ENCODE measurements around the gene PIGN. TPM values are rescaled to one million over a fixed set of nuclear protein-coding genes. Genes with fewer than 3 reads are reported as not detected.
"Not testable (repeated sequence)": the region's sequence is repeated elsewhere in the genome, so short reads cannot be mapped to it uniquely, and the experiment has no call there.

Gene PIGN
- total RNA-seq, 1 experiment from 2014 or later = 22.4 TPM

DNA sequence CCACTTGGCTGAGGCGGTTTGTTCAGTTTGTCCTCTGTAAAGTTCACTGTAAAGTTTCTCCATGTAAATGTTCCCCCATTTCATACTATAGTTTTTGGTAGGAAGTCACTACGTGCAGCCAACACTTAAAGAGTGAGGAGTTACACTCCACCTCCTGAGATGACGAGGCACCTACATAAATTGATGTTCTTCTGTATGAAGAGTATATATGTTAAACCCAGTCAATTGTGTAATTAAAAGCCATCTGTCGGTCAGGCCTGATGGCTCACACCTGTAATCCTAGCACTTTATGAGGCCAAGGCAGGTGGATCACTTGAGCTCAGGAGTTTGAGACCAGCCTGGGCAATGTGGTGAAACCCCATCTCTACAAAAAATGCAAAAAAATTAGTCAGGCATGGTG lies 7.6 kb downstream of the PIGN start:
- no peak for DNase-seq (ENCODE audit: low read depth)

DNA sequence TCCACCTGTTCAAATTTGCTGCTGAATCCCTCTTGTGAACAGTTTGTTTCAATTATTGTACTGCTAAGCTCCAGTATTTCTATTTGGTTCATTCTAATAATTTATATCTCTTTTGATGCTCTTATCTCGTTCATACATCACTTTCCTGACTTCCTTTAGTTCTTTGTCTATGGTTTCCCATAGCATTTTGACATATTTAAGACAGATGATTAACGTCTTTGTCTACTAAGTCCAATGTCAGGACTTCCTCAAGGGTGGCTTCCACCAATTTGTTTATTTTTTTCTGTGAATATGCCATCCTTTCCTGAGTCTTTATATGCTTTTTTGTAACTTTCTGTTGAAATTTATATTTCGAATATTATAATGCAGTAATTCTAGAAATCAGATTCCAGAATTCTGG lies 9.6 kb downstream of the PIGN start:
- DNase-seq (ENCODE audit: low read depth) = no peak

DNA sequence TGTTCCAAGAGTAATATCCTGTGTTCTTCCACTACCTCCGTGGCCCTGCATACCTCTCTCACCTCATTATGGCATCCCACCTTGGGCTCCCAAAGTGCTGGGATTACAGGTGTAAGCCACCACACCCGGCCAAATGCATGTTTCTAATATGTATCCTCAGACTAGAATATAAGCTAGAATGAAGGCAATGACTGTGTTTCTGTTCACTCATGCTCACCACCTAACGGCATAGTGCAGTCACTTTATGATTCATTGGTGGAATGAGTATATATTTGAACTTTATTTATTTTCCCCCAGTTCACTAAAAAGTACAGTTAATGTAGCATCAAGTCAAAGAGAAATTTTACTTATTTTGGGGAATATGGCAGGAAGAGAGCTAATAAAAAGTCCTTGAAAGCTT lies 11.3 kb downstream of the PIGN start:
- no peak for DNase-seq (ENCODE audit: low read depth)

DNA sequence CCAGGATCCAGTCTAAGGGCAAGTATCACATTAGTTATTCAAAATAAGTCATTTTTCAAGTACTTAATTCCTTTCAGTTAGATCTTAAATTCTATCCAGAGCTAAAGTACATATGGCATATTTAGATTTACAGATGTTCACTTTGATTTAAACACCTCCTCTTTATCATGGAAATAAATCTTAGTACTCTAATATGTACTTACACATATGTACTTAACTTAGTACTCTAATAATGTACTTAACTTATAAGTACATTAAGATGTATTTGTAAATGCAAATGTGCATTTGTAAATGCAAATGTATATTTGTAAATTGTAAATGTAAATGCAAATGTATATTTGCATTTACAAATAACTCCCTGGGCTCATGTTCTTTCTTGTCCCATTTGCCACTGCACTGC lies 14.6 kb downstream of the PIGN start:
- DNase-seq (ENCODE audit: low read depth) = no peak

DNA sequence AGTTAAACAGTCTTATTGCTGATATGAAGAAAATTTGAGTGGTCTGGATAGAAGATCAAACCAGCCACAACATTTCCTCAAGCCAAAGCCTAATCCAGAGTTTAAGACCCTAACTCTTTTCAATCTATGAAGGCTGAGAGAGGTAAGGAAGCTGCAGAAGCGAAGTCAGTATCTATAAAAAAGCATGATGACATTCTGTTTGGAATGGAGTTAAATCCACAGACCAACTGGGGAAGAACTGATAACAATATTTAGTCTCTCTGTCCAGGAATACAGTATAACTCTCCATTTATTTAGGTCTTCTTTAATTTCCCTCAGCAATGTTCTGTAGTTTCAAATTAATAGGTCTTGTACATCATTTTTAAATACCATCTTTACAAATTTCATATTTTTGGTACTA lies 16.0 kb downstream of the PIGN start:
- no peak for DNase-seq (ENCODE audit: low read depth)

DNA sequence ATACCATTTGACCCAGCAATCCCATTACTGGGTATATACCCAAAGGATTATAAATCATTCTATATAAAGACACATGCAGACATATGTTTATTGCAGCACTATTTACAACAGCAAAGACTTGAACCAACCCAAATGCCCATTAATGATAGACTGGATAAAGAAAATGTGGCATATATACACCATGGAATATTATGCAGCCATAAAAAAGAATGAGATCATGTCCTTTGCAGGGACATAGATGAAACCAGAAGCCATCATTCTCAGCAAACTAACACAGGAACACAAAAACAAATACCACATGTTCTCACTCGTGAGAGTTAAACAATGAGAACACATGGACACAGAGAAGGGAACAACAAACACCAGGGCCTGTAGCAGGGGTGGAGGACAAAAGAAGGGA lies 20.3 kb downstream of the PIGN start:
- DNase-seq (ENCODE audit: low read depth) = not testable (repeated sequence)

DNA sequence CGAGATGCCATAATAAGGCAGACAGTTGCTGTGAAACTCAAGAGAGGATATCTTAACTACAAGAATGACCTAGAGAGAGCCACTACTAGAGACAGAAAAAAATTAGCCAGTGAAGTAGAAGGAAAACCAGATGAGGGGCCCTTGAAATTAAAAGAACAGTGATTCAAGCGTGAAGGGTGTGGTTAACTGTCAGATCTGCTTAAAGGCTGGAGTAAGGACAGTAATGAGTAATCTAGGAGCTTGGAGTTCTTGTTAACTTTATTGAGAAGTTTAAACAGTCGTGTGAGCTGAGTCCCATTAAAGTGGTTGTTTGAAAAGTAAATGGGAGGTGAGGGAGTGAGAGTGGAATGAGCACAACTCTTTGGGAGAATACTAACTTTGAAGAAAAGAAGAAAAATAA lies 21.3 kb downstream of the PIGN start:
- no peak for DNase-seq (ENCODE audit: low read depth)

DNA sequence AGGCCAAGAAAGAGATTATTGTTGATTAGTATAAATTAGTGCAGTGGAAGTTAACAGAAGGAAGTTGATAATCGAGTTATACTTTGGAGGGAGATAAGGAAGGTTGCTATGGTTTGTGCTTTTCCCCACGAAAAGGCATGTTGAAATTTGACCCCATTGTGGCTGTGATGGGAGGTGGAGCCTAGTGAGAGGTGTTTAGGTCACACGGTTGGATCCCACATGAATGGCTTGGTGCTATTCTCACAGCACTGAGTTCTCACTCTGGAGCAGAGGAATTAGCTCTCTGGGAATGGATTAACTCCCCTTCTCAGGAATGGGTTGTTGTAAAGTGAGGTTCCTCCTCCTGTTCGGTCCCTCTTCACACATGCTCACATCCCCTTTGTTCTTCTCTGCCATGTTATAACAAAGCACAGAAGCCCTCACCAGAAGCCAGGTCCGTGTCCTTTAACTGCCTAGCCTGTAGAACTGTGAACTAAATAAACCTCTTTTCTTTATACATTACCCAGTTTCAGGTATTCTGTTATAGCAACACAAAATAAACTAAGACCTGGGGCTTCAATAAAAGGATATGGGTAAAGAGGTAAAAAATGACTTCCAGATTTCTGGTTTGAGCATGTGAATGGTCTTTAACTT lies 21.9 kb downstream of the PIGN start:
- no peak for DNase-seq (ENCODE audit: low read depth)

DNA sequence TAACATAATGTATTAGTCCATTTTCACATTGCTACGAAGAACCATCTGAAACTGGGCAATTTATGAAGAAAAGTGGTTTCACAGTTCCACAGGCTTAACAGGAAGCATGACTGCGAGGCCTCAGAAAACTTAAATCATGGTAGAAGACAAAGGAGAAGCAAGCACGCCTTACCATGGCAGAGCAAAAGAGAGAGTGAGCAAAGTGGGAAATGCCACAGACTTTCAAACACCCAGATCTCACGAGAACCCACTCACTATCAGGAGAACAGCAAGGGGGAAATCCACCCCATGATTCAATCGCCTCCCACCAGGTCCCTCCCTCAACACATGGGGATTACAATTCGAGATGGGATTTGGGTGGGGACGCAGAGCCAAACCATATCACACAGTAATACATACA lies 22.5 kb downstream of the PIGN start:
- DNase-seq (ENCODE audit: low read depth) = no peak

DNA sequence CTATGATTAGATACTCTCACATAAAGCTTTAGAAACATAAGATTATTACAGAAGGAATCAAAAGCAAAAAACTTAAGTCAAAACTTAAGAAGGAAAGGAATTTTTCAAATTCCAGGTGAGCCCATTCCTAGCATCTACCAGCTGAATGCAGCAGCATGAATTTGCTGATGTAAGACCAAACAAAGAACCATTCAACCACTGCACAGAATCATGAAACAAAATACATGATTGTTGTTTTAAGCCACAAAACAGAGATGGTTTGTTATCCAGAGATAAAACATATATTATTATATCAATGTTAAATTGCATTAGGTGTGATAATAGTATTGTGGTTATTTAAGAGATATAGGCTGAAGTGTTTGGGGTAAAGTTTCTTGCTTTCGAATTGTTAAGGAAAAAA lies 29.0 kb downstream of the PIGN start:
- no peak for DNase-seq (ENCODE audit: low read depth)

DNA sequence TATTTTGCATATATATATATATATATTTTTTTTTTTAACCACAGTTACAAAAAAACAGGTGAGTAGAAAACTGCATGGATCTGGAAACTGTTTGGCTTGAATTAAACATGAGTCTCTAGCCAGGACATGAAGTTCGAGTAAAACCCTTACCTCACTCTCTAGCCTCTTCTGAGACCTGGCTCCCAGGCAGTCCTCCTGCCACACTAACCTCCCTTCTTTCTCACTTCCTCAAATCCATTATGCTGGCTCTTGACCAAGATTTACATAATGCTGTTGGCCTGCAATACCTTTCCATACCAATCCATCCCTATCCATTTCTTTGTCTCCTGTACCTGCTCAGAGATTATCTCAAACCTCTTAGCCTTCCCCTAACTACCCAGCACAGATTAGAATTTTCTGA lies 34.0 kb downstream of the PIGN start:
- no peak for DNase-seq (ENCODE audit: low read depth)

DNA sequence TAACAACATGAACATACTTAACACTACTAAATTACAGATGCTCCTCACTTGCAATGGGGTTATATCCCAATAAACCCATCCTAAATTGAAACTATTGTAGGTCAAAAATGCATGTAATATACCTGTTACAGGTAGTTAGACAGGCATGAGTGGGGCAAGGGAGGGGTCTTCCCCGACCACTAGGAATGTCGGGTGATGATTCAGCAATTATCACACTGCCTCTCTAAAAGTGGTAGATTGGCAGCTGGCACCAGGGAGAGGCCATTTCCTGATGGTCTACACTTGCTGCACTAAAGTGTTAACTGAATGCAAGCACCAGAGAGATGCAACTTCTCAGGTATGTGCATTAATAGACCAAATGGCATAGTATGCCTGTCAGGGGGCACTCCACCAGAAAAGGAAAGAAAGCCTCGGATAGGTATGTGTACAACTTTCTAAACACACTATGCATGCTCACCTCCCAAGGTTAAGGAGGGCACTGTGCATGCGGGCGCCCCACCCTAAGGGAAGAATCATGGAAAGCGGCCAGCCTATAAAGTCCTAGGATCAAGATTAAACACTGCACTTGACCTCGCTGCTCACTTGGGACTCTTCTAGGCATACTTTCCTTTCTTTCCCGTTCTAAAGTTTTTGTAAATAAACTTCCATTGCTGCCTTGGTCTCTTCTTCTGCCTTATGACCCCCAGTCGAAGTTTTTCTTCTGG lies 35.6 kb downstream of the PIGN start:
- no peak for DNase-seq (ENCODE audit: low read depth)

DNA sequence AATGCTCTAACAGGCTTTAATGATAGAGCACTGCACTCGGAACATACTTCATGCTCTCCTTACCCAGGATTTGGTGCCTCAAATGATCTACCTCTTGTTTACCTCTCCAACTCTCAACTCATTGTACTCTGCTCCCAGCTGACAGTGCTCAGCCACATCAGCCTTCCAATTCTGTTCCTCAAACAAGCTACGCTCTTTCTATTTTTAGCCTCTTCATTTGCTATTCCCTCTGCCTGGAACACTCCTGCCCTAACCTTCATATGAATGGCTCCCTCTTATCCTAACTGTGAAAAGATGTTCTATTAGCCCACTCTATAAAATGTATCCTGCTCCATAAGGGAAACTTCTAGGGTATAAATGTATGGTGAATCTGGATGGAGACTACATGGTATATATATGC lies 42.5 kb downstream of the PIGN start:
- DNase-seq (ENCODE audit: low read depth) = no peak

DNA sequence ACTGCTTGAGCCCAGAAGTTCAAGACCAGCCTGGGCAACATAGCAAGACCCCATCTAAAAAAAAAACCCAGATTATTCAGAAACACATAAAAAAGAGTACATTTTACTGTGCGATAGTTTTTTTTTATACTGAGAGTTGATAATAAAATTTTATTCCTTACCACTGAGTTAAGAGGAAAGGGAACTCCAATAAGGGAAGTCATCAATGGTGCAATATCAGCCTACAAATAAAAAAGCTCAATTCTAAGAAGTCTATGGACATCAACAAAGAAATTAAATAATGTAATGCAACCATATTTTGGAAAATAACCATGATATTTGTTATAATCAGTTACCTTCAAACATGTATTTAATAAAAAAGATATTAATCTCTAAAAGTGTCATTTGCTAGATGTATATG lies 46.6 kb downstream of the PIGN start:
- DNase-seq (ENCODE audit: low read depth) = no peak

DNA sequence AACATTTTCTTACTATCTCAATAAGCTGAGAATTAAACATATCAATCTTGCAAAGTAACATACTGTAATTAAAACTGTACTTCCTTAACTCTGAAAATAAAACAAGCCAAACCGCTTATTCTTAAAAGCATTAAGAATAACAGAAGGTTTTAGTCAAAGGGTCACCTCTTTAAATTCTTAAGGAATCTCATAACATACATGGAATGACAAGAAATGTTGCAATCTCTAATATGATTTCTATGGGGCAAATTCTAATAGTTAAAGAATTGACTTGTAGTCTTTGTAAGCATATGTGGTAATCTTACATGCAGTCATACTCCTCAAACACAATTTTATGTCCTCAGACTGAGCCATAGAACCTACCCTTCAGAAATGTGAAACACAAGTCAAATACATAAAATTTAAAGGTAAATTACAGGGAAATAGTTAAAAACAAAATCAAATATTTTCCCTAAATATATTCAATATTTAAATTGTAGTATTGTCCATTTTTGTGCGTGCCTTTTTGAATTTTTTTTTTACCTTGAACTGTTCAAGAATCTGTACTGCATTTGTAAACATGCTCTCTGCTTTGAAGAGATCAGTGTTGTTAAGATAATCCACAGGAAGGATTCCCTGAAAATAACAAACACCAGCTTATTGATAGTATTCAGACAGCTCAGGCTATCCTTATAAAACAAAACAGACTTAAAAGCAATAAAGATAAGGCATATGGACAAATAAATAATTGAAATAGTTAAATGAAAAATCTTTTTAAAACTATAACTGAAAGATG lies 48.2 kb downstream of the PIGN start:
- DNase-seq (ENCODE audit: low read depth) = no peak

DNA sequence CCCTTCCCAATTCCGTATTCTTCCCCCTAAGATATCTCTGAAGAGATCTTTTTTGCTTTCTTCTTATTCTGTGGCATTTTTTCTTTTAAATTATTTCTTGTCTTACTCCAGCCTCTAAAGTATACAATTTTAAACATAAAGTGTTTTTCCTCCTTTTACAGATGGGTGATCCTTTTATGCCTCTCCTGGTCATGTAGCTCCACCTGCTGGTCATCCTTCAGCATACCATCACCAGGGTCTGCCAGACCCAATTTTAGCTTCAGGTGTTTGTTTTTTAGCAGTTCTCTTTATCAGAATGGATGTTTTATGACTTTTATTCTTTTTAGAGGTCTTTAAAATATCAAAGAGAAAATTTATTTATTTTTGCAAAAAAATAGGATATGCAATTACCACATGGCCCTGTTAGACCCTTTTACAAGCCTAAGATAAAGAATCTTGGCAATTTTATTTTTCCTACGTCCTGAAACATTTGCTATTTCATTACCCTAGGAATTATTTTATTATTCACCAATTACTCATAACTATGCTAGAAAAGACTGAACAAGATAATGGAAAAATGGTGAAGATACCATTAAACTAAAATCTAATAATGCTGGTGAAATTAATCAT lies 55.5 kb downstream of the PIGN start:
- peak; percentile 58 for DNase-seq (ENCODE audit: low read depth)

DNA sequence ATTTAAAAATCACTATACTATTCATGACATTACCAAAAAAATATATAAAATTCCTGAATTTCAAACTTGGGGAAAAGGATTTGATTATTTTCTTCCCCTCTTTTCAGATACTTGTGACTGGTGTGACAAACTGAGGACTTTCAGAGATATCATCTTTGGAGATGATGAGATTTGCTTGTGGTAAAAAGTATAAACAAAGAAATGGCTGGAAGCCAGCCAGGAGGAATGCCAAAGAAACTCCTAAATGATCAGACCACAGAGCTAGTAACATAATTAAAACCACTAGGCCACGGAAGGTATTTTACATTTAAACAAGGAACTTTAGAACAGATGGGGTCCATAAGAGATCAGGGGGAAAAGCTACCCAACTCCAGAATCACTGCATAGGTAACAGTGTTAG lies 58.7 kb downstream of the PIGN start:
- DNase-seq (ENCODE audit: low read depth) = peak; percentile 40

DNA sequence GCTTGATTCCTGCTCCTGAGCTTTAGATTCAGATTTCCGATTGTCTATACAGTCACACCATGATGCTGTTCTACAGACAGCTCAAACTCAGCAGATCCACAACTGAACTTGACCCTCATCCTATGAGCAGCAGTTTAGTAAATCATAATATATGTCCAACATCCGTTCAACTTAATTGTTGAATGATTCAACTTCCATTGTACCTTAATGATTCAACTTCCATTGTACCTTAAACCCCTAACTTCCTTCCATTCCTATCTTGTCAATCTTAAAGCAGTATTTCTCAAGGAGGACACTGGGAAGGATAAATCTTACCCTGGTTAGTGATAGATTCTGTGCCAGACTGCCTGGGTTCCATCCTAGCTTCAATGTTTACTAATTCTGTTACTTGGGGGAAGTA lies 60.1 kb downstream of the PIGN start:
- DNase-seq (ENCODE audit: low read depth) = no peak

DNA sequence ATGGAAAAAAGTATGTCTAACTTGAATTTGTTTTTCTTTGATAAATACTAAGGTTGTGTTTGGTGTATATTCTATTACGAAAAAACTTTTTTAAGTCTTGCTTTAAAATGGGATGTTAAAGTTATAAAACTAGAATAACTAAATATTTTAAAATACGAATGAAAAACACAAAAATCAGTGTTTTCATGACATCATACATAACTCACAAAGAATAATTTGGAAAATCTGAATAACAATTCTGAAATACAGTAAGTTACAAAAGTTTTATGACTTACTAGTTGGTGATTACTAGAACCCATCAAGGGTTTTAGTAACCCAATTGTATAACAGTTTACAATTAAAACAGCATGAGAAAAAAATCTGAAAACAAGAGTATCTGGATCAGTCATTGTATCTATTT lies 61.2 kb downstream of the PIGN start:
- DNase-seq (ENCODE audit: low read depth) = no peak

DNA sequence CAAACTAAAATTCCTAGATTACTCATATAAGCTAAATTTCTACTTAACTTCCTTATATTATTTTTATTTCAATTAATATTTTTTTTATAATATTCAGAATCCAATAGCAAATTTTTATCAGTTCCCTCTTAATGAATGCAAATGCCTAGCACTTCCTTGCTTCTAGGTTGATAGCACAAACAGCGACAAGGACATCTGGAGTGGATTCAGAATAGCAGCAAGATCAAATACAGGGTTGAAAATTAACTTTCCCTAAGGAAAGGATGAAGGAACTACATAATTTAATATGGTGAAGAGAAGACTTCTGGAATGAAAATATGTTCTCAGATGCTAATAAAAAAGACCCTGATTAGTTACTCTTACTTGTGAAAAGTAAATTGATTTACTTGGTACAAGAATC lies 64.5 kb downstream of the PIGN start:
- DNase-seq (ENCODE audit: low read depth) = no peak

DNA sequence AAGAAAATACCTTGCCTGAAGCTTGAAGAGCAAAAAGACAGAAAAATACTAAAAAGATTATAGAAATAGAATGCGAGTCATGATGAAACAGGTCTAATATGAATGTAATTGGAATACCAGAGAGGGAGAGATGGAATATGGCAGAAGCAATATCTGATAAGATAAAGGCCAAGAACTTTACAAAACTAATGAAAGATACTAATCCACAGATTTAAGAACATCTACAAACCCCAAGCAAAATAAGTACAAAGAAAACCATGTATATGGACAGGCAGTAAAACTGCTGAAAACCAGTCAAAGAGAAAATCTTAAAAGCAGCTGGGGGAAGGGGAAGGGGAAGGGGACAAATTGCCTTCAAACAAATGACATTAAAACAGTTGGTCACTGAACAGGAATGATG lies 67.0 kb downstream of the PIGN start:
- no peak for DNase-seq (ENCODE audit: low read depth)

DNA sequence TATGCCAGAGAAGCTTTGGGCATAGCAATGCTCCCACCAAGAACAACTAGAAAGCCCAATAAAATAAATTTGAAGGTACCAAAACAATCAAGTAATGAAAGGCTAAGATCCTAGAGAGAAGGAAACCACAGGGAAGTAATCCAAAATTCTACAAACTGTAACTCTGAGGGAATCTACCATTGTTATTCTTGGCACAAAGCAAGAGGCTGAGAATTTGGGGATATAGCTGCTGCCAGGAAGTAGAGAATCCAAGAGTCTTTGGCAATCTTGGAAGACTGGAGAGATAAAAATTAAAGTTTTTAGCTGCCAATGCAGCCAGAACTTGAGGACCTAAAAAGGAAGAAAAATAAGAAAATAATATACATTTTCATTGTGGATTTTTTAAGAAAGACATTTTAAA lies 68.5 kb downstream of the PIGN start:
- DNase-seq (ENCODE audit: low read depth) = peak; percentile 58

DNA sequence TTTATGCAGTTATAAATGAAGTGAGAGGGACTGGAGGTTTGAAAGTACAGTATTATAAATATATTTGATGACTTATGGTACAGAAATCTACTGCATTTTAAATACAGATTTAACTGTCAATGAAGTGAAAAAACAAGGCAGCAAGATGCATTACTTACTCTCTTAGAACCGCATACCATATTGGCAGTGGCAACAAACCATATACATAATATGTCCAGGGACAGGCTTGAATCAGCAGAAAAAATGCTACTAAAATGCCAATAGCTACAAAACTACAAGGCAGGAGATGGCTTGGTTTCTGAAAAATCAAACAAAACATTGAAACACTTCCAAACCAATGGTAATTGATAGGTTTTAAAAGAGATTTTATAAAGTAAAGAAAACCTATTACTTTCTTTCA lies 77.2 kb downstream of the PIGN start:
- DNase-seq (ENCODE audit: low read depth) = no peak

Measured in LHCN-M2 (cell line).